BJ (cell line): ENCODE data around the gene SPATA25. TPM values are rescaled to one million over a fixed set of nuclear protein-coding genes. Genes with fewer than 3 reads are reported as not detected.

Source experiments
- CTCF ChIA-PET: fragments of 350-600 bp; formaldehyde crosslinking; extraction: SDS; loops from one replicate; lab custom pipeline; 2021; ENCODE audit warnings: antibody characterized with exemption, inconsistent platforms; lab: Yijun Ruan, JAX
- POLR2A ChIA-PET: fragments of 300-600 bp; sonication (Branson Sonifier 250); formaldehyde crosslinking; extraction: SDS; loops from one replicate; lab custom pipeline; 2021; ENCODE audit warnings: antibody characterized with exemption; lab: Charles Lee
- DNase-seq: peaks from one replicate; pipeline ENCODE4 v3.0.0-alpha.2; 2011; ENCODE audit warnings: low read depth
- H3K27me3 ChIP-seq: 2 replicates; pipeline ENCODE4 v1.6.0; 2011; ENCODE audit warnings: low read length; ENCODE audit not compliant: control insufficient read depth, insufficient read depth
- H3K36me3 ChIP-seq: 2 replicates; pipeline ENCODE4 v1.5.1; 2011; ENCODE audit warnings: low read length; ENCODE audit not compliant: control insufficient read depth, insufficient read depth
- H3K4me3 ChIP-seq: 2 replicates; pipeline ENCODE4 v1.5.1; 2011; ENCODE audit warnings: low read depth, mild to moderate bottlenecking, control low read depth, low read length
- polyA plus RNA-seq: library from polyadenylated mRNA; depleted of rRNA; stranded (reverse); fragments of >200 nt; gene quantifications from 2 replicates; pipeline ENCODE4 v1.2.3, GENCODE V29; 2011
- TF ChIP-seq, protein P1 (sequence below): IDR thresholded peaks from 2 replicates; pipeline ENCODE4 v1.5.1; 2011; ENCODE audit warnings: low read depth, mild to moderate bottlenecking, control low read depth, inconsistent platforms, low read length, moderate library complexity; ENCODE audit not compliant: insufficient read depth

Gene SPATA25
- polyA plus RNA-seq, 1 experiment, result 0.66 TPM

DNA sequence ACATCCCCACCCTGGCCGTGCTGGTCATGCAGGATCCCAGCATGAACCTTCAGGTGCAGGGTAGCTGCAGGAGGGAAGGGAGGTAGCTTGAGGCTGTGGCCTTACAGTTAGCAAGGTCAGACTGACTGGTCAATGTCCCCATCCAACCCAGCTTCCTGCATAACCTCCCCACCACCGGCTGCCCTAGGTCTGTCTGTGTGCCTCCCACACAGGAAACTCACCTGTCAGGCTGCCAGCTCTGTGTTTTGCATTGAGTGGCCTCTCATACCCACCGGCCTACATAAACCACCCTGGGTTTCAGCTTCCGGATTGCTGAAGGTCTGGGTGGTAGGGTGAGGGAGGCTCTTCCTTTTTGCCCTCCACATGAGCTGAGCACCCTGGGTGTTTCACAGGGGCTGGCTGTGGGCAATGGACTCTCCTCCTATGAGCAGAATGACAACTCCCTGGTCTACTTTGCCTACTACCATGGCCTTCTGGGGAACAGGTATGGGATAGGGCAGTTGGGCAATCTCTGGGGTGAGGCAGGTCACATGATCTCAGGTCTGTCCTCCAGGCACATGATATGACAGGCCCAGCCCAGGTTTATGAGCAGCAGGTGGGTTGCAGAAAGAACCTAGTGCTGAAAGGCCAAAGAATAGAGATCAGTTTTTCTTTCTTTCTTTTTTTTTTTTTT is 5.5 kb upstream of the SPATA25 start:
- peaks cover 18% of the 10 kb centered on the region for H3K36me3 ChIP-seq
- TF ChIP-seq, protein P1, sequence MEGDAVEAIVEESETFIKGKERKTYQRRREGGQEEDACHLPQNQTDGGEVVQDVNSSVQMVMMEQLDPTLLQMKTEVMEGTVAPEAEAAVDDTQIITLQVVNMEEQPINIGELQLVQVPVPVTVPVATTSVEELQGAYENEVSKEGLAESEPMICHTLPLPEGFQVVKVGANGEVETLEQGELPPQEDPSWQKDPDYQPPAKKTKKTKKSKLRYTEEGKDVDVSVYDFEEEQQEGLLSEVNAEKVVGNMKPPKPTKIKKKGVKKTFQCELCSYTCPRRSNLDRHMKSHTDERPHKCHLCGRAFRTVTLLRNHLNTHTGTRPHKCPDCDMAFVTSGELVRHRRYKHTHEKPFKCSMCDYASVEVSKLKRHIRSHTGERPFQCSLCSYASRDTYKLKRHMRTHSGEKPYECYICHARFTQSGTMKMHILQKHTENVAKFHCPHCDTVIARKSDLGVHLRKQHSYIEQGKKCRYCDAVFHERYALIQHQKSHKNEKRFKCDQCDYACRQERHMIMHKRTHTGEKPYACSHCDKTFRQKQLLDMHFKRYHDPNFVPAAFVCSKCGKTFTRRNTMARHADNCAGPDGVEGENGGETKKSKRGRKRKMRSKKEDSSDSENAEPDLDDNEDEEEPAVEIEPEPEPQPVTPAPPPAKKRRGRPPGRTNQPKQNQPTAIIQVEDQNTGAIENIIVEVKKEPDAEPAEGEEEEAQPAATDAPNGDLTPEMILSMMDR, result no peak
- DNase-seq, result no peak
- H3K4me3 ChIP-seq, result no peak overlapping the region
- CTCF ChIA-PET, result interaction anchor here (0.6 to 3.4 kb wide), 8 partner anchors 10 to 76 kb away, joined by 3 to 12 read pairs (median 4); no protein-coding TSS in a partner anchor
- POLR2A ChIA-PET, result no interaction called here
- H3K27me3 ChIP-seq, result no peaks in the 10 kb centered on the region

DNA sequence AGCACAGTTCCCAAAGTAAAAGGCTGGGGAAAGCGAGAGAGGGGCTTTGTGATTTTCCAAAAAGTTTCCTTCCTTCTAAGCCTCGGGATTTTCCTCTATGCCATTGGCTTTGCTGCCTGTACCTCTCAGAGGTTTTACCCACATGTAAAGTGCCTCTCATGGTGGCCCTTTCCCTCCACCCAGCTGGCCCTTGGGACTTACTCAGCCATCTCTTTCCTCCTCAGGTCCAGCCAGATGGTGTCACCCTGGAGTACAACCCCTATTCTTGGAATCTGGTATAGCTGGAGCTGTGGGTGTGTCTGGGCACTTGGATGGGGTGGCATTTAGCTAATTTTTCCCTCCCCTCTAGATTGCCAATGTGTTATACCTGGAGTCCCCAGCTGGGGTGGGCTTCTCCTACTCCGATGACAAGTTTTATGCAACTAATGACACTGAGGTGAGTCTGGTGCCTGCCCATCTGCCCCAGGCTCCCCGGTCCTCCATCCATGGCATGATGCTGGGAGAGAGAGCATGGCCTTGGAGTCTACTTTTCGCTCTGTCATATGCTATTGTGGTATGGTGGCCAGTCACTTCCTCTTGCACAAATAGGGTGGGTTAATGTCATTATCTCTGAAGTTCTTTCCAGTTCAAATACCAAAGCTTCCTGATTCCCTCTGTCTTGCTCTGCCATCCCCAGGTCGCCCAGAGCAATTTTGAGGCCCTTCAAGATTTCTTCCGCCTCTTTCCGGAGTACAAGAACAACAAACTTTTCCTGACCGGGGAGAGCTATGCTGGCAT is 4.8 kb upstream of the SPATA25 start:
- H3K27me3 ChIP-seq, result no peaks in the 10 kb centered on the region
- peak overlapping the region; percentile 77 for H3K4me3 ChIP-seq
- H3K36me3 ChIP-seq, result peaks cover 15% of the 10 kb centered on the region
- no peak for DNase-seq
- TF ChIP-seq, protein P1, result peak; percentile 43
- POLR2A ChIA-PET, result no interaction called here
- CTCF ChIA-PET, result interaction anchor here (0.6 to 3.4 kb wide), 7 partner anchors 10 to 76 kb away, joined by 3 to 12 read pairs (median 4); no protein-coding TSS in a partner anchor

DNA sequence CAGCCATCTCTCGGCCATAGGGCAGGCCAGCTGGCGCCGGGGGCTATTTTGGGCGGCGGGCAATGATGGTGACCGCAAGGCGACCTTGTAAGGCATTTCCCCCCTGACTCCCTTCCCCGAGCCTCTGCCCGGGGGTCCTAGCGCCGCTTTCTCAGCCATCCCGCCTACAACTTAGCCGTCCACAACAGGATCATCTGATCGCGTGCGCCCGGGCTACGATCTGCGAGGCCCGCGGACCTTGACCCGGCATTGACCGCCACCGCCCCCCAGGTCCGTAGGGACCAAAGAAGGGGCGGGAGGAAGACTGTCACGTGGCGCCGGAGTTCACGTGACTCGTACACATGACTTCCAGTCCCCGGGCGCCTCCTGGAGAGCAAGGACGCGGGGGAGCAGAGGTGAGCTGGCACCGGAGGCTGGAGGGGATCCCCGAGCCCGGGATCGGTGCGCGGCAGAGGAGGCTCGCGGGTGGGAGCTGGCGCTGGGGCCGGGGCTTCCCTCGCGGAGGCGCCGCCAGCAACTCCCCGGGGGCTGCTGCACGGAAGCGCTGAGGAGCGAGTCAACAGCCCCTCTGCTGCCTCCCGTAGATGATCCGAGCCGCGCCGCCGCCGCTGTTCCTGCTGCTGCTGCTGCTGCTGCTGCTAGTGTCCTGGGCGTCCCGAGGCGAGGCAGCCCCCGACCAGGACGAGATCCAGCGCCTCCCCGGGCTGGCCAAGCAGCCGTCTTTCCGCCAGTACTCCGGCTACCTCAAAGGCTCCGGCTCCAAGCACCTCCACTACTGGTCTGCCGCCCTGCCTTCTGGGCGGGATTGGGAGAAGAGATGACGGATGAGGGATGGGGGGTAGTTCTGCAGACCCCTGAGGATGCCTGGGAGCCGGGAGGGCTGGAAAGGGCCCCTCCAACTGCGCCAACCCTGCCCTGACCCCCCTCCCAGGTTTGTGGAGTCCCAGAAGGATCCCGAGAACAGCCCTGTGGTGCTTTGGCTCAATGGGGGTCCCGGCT is 3.9 kb upstream of the SPATA25 start, which contains the start of the genes CTSA and NEURL2:
Gene CTSA (plus strand): TSS at position 351 of the 999 bp plus-strand sequence. CDS start 234 bp downstream, at position 585.
Gene NEURL2 (minus strand): TSS at position 224 of the 999 bp plus-strand sequence. CDS start 217 bp downstream, at position 7.
- no peak for DNase-seq
- Histone ChIP-seq H3K36me3 (peaks cover 10% of the 10 kb centered on the region), H3K4me3 (peak within 1 kb of the TSS; percentile 77), H3K27me3 (no peaks in the 10 kb centered on the region)
- ChIA-PET CTCF (interaction anchor here (1.0 to 3.4 kb wide), 11 partner anchors 8 to 92 kb away, joined by 3 to 15 read pairs (median 7); partner anchors contain the start of gene ZSWIM1), POLR2A (interaction anchor here (0.7 kb wide), 1 partner anchor 8 kb away, joined by 3 read pairs; no protein-coding TSS in a partner anchor)
- TF ChIP-seq, protein P1, result 0 out of 2 replicates have a peak, but pooled peaks have one; percentile 1

DNA sequence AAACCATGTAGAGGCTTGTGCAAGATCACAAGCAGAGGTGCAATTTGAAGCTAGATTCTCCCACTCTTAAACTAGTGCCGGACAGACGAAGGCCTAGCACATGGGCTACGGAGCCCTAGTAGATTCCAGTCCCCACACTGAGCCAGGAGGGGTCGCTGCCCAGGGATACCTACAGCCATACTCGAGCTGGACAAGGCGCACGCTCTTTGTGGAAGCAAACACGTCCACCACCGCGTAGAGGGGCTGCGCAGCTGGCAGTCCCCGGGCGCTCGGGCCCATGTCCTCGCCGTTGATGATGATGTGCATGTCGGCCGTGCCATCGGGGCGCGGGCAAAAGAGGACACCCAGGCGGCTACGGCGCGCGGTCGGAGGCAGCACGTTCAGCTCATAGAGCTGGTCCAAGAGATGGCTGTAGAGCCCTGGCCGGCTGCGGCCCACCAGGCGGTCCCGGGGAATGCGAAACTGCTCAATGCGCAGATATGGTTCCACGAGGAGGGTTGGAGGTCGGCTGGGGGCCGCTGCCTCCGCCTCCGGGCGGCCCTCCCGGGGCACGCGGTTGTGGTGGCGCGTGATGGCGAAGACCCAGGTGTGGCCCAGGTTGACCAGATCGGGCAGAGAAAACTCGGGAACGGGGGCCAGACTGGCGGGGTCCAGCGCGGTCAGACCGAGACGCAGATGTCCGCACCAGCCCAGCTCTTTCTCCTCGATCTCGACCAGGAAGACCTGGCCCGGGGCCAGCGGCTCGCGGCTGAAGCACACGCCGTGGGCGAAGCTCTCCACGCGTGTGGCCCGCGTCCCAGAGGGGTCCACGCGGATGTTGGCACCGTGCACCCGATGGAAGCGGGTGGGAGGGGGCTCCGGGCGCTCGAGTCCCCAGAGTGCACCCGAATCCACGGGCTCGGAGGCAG is 2.9 kb upstream of the SPATA25 start:
- TF ChIP-seq, protein P1, result peak; percentile 76
- no peaks in the 10 kb centered on the region for H3K27me3 ChIP-seq
- H3K4me3 ChIP-seq, result peak overlapping the region; percentile 77
- DNase-seq, result no peak
- CTCF ChIA-PET, result interaction anchor here (0.7 to 3.4 kb wide), 23 partner anchors 9 to 91 kb away, joined by 3 to 15 read pairs (median 4); partner anchors contain the start of gene ZSWIM1
- POLR2A ChIA-PET, result interaction anchor here (0.6 kb wide), 1 partner anchor 62 kb away, joined by 3 read pairs; no protein-coding TSS in a partner anchor
- peaks cover 10% of the 10 kb centered on the region for H3K36me3 ChIP-seq
